ENCODE results near the gene OSBPL5.
A peak's percentile ranks its signal among the peaks of the same experiment; 100 is the strongest.
"Not testable (repeated sequence)": the region's sequence is repeated elsewhere in the genome, so short reads cannot be mapped to it uniquely, and the experiment has no call there.

OSBPL5 gene

GRCh38 chr11:3120071-3120792 is 44.9 kb downstream of the OSBPL5 start:
- DNase-seq, result no peak

- DNase-seq, result no peak
These were observed 45.8 kb downstream of the OSBPL5 start for GRCh38 chr11:3119141-3119821.

GRCh38 chr11:3115321-3115720 is 49.8 kb downstream of the OSBPL5 start:
- DNase-seq, result no peak

GRCh38 chr11:3113661-3114060 is 51.4 kb downstream of the OSBPL5 start:
- DNase-seq, result not testable (repeated sequence)

- DNase-seq, result no peak
These were observed 53.0 kb downstream of the OSBPL5 start for GRCh38 chr11:3111919-3112690.

GRCh38 chr11:3111466-3111865 is 53.6 kb downstream of the OSBPL5 start:
- DNase-seq, result no peak

- peak; percentile 38 for DNase-seq
These were observed 55.0 kb downstream of the OSBPL5 start for GRCh38 chr11:3109921-3110706.

- no peak for DNase-seq
These were observed 55.7 kb downstream of the OSBPL5 start for GRCh38 chr11:3109434-3109833.

- no peak for DNase-seq
These were observed 56.9 kb downstream of the OSBPL5 start for GRCh38 chr11:3108183-3108721.

GRCh38 chr11:3107608-3108182 is 57.4 kb downstream of the OSBPL5 start:
- no peak for DNase-seq

GRCh38 chr11:3106736-3107524 is 58.2 kb downstream of the OSBPL5 start:
- DNase-seq, result no peak

GRCh38 chr11:3105791-3106735 is 59.0 kb downstream of the OSBPL5 start:
- DNase-seq, result no peak

- no peak for DNase-seq
These were observed 59.9 kb downstream of the OSBPL5 start for GRCh38 chr11:3104961-3105790.

GRCh38 chr11:3104051-3104714 is 60.9 kb downstream of the OSBPL5 start:
- no peak for DNase-seq

GRCh38 chr11:3103076-3103475 is 62.0 kb downstream of the OSBPL5 start:
- no peak for DNase-seq

- DNase-seq, result no peak
These were observed 62.5 kb downstream of the OSBPL5 start for GRCh38 chr11:3102641-3102921.

GRCh38 chr11:3101921-3102640 is 63.0 kb downstream of the OSBPL5 start:
- DNase-seq, result no peak

- DNase-seq, result no peak
These were observed 65.9 kb downstream of the OSBPL5 start for GRCh38 chr11:3099178-3099577.

Data from NCI-H748 treated with DMSO at 0.1 percent for 48 hours (cell line).